Stimulated activated CD4-positive, alpha-beta T cell treated with anti-CD3 and anti-CD28 coated beads, Interleukin-4, amount 100 ng/mL, for 4 hours (primary cell): ENCODE measurements around the gene ZNF597.
A peak's percentile ranks its signal among the peaks of the same experiment; 100 is the strongest.
"Not testable (repeated sequence)": the region's sequence is repeated elsewhere in the genome, so short reads cannot be mapped to it uniquely, and the experiment has no call there.

Experiments
- DNase-seq, 2 experiments: peaks; one replicate each; pipeline ENCODE4 v3.0.0-alpha.2; 2020

Gene ZNF597

DNA sequence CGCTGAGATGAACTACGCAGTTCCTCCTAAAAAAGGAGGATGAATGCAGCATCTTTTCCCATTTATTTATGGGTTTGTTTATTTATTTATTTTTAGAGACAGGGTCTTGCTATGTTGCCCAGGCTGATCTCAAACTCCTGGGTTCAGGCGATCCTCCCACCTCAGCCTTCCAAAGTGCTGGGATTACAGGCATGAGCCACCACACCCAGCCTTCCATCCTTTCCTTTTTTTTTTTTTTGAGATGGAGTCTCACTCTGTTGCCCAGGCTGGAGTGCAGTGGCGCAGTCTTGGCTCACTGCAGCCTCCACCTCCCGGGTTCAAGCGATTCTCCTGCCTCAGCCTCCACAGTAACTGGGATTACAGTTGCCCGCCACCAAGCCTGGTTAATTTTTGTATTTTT, 31.6 kb upstream of the ZNF597 start:
- not testable (repeated sequence) for DNase-seq

- DNase-seq: no peak
Measured at GRCh38 chr16:3474136-3474779, 31.0 kb upstream of the ZNF597 start.

DNA sequence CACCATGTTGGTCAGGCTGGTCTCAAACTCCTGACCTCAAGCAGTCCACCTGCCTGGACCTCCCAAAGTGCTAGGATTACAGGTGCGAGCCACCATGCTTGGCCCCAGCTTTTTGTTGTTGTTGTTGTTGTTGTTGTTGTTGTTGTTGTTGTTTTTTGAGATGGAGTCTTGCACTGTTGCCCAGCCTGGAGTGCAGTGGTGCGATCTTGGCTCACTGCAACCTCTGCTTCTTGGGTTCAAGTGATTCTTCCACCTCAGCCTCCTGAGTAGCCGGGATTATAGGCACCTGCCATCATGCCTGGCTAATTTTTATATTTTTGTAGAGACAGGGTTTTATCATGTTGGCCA, 30.3 kb upstream of the ZNF597 start:
- DNase-seq: not testable (repeated sequence)

- no peak for DNase-seq
Measured at GRCh38 chr16:3472878-3473595, 29.7 kb upstream of the ZNF597 start.

DNA sequence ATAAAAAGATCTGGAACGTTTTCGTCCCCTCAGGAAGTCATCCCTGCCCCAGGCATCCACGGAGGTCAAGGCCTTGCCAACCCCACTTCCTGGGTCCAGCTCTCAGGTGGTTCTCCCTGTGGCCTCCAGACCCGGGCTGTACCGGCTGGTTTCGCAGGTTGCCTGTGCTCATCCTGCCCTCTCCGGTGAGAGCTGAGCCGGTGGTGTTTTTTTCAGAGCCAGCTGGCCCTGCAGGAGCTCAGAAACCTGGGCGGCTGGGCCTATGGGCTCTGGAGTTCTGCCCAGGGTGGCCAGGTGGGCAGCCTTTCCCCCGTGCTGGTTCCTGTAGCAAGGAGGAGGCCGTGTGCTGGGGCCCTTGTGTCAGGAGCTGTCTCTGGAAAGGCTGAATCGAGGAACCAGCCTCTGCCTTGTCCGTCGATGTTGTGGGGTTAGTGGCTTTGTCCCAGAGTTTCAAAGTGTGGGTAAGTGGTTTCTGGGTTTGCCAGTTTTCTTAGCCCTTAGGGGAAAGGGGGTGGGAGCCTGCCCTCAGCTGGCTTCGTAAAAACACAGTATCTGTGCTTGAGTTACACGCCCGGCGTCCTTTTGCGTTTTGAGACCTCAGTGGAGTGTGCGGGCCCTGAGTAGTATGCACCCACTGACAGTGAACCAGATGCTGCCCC, 28.3 kb upstream of the ZNF597 start:
- DNase-seq: no peak

GRCh38 chr16:3470723-3471122, 27.4 kb upstream of the ZNF597 start:
- DNase-seq: no peak

DNA sequence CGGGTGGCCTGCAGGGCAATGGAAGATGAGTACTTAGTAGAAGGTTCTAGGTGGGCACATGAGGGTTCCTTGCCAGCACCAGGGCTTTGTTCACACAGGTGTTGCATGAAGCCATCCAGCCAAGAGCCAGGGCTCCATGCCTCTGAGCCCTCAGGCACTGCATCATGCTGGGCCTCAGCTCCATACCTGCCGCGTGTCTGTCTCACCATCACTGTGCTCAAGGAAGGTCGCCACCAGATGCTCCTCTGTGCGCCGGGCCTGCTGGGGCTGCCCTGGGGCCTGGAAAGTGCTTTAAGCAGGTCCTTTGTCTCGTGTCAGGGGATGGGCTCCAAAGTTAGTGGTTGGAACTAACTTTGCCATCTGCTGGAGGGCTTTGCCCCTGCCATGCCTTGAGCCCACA, 26.4 kb upstream of the ZNF597 start:
- DNase-seq: no peak

DNA sequence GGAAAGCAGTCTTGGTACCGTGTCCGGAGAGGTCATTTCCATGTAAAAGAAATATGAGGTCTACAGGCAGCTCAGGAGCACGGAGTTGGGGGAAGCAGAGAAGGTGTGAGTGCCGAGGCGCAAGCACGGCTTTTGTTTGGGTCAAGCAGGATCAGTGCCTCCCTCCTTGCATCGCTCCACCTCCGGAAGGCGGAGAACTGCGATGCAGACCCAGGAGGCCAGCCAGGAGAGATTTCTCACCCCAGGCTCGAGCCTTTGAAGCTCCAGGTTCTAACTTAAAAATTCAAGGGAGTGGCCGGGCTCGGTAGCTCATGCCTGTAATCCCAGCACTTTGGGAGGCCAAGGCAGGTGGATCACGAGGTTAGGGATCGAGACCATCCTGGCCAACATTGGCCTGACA, 25.2 kb upstream of the ZNF597 start:
- DNase-seq: no peak

GRCh38 chr16:3467921-3468320, 24.6 kb upstream of the ZNF597 start:
- DNase-seq: no peak

- DNase-seq: no peak
Measured at GRCh38 chr16:3467182-3467581, 23.9 kb upstream of the ZNF597 start.

- no peak for DNase-seq
Measured at GRCh38 chr16:3465911-3466584, 22.7 kb upstream of the ZNF597 start.

- DNase-seq: no peak
Measured at GRCh38 chr16:3465301-3465700, 22.0 kb upstream of the ZNF597 start.

DNA sequence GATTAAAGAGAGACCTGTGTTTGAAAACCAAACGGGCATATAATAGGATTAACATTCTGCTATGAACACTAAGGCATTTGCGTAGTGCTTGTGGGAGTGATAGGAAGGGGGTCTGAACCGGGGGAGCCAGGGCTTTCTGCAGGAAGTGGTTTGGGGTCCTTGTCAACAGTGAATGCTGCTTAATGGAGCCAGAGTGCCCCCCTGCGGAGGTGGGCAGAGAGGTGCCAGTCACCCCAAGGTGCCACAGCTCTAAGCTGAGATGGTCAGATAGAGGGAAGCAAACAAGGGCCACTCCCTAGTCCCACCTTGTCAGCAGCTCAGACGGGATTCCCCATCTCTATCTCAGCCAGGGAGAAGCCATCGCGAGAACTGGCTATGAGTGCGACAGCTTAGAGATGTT, 17.8 kb upstream of the ZNF597 start:
- peak in 1 of 2 experiments; percentile 26 for DNase-seq

- no peak for DNase-seq
Measured at GRCh38 chr16:3460585-3460984, 17.3 kb upstream of the ZNF597 start.

DNA sequence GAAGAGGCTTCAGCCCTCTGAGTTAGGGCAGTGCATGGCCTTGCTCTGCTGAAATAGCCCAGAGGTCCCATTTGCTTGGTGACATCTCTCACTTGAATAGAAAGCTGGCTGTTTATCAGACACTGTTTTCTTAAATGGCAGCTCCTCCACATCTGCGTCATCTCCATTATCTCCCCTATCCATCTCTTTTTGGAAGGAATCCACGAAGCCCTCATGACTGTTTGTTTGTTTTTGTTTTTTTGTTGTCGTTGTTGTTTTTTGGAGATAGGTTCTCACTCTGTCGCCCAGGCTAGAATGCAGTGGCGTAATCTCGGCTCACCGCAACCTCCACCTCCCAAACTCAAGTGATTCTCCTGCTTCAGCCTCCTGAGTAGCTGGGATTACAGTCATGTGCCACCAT, 16.8 kb upstream of the ZNF597 start:
- DNase-seq: no peak

GRCh38 chr16:3459401-3460090, 16.2 kb upstream of the ZNF597 start:
- no peak for DNase-seq

DNA sequence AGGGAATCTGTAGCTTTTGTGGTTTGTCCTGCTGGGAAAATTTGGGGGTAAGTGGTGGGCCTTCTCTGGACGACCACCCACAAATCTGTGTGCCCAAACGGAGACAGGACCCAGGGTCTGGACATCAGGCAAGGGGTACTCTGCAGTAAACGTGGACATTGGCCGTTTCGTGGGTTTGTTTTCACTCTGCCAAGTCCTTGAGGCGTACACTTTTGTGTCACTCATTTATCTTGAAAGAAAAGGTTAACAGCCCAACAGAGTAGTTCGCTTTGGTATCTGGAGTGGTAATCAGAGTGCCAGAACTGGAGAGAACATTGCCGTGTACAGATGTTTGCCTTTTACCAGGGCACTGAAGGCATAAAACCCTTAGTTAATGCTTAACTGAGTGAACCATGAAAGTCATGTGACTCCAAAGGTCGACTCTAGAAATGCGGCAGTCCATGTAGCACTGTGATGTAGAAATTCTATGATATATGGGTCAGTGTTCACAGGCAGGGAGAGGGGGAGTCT, 15.6 kb upstream of the ZNF597 start:
- DNase-seq: no peak

- DNase-seq: no peak
Measured at GRCh38 chr16:3458278-3458851, 15.1 kb upstream of the ZNF597 start.

DNA sequence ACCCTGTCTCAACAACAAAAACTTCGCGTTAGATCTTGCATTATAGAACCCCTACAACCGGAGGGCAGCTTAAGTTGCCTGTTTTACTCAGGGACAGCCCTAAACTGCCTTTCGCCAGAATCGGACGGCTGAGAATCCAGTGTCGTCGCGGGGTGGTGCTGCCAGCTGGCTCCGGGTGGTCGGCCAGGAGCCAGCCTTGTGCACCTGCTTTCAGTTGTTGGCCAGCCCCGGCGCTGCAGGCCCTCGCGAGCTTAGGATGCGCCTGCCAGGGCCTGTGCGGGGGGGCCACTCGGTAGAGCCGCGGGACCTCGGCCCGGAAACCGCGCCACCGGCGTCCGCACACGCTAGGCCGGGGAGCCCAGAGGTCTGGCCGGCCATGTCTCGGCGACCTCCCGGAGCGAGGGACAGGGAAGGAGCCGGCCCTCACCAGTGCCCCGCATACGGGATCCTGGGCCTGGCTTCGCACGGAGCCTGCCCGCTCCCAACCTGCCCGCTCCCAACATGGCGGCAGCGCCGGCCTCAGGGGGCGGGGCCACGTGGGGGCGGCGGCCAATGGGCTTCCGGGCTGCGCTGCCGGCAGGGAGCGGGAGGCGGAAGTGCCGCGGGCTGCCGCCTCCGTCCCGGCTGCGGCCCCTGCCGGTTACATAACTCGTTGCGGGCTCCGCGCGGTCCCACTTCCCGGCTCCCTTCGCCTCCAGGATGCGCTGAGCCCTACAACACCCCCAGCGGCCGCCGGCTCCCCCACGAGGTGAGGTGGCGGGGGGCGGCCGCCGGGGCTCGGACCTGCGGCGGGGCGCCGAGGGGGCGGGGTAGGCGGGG, 14.3 kb upstream of the ZNF597 start:
- DNase-seq: peak; percentile 88 to 92

- DNase-seq: no peak
Measured at GRCh38 chr16:3454631-3455147, 11.4 kb upstream of the ZNF597 start.

DNA sequence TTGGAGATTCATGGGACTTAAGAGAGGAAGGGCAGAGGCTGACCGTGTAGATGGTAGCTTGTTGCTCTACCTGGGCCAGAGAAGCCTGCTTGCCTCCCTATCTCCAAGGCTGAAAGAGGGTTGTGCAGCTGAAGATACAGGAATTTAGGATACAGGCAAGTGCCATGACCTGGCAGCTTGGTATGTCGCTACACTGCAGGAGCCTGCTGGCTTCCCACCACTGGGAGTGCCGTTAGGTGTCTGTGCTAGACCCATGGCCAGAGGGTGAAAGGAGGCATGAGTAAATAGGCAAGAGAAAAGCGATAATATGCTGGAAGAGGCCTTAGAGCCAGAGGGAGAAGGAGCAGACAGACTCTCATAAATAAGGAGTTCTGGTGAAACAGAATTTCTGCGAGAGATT, 10.8 kb upstream of the ZNF597 start:
- no peak for DNase-seq
